Activated gamma-delta T cell treated with Interleukin-2 at 50 U/mL for 16 hours (primary cell): ENCODE results near the gene TEX19.

Experiments used
- DNase-seq: peaks from one replicate; pipeline ENCODE4 v3.0.0-alpha.2; 2020

TEX19 gene

GRCh38 chr17:82358465-82359350 is at the start of gene TEX19:
Gene TEX19, plus strand, starts transcription at chr17:82359247. Its CDS starts 2,904 bp downstream, at chr17:82362151.
- DNase-seq = no peak

DNA sequence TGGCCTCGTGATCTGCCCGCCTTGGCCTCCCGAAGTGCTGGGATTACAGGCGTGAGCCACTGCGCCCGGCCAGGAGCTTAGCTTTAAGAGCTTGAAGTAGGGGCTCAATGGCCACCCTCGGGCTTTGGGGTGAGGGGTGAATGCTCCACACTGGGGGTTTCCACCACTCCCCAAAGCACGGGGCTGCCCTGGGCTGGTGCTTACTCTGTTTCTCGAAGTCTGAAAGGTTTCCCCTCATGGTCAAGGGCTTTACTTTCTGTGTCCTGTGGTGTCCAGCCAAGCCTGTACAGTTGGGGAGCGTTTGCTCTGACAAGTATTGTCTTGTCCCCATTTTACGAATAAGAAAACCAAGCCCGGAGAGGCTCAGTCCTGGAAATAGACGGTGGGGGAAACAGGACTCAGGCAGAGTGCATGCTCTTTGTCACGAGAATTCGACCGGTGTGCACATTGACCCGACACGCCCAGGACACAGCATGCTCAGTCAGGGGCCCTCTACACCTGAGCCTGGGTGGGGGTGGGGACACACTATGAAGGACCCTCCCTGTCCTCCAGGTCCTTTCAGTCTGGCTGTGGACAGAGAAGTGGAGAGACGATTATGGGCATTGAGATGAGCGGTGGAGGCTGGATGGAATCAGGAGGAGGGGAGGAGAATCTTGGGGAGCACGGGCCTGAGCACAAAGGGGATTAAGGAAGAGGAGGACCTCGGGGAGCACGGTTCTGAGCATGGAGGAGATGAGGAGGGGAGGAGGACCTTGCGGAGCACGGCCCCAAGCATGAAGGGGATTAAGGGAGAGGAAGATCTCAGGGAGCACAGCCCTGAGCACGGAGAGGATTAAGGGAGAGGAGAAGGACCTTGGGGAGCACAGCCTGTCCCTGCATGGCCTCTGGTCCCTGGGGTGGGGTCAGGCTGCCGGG is 49.1 kb upstream of the TEX19 start:
- no peak for DNase-seq

DNA sequence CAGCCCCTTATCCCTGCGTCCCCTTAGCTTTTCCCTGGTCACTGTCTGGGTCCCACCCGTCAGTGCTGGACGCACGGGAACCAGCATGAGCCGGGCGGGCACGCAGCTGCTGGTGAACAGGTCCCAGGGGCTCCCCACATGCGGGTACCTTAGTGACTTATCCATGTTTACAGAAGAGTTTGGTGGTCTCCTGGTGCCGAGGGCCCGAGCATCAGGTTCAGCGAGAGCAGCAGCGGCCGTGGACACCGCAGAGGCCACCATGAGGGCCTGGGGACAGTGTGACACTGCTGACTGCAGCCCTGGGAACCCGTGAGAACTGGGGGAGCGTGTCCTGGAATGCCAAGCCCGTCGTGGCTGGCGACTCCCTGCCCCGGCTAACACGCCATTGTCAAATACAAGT is 48.2 kb upstream of the TEX19 start:
- DNase-seq = no peak

DNA sequence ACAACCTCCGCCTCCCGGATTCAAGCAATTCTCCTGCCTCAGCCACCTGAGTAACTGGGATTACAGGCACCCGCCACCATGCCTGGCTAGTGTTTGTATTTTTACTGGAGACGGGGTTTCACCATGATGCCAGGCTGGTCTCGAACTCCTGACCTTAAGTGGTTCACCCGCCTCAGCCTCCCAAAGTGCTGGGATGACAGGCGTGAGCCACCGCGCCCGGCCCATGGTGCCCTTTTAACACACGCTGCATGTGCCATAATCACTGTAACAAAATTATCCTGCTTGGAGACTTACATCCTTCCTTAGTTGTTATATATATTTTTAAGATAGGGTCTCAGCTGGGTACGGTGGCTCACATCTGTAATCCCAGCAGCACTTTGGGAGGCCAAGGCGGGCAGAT is 47.1 kb upstream of the TEX19 start:
- no peak for DNase-seq

GRCh38 chr17:82313195-82314011 is 45.6 kb upstream of the TEX19 start:
- DNase-seq = no peak

- no peak for DNase-seq
Measured at GRCh38 chr17:82314012-82314726, 44.9 kb upstream of the TEX19 start.

GRCh38 chr17:82314727-82315605 is 44.1 kb upstream of the TEX19 start:
- no peak for DNase-seq

DNA sequence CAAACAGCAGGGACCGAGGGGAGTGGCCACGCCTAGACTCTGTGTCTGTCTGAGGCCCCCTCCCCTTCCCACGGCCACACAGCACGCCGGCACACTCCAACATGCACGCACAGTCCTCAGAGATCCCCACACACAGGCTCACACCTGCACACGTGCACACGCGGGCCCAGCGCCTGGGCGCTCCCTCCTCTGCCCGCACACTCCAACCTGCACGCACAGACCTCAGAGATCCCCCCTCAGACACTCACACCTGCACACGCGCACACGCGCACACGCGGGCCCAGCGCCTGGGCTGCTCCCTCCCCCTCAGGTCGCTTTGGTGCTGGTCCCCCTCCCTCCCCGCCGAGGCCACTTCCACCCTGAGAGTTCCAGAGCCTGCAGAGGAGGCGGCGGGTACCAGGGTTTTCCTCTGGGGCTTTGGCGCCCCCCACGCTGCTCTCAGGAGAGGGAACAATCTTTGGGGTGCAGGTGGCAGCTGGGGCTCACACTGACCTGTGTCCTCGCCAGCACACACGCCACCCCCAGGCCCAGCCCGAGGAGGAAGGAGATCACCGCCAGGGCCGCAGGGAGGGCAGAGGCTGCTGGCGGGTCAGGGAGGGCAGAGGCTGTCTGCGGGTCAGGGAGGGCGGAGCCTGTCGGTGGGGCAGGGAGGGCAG is 43.2 kb upstream of the TEX19 start:
- DNase-seq = peak; percentile 59

- no peak for DNase-seq
Measured at GRCh38 chr17:82316651-82317393, 42.2 kb upstream of the TEX19 start.

DNA sequence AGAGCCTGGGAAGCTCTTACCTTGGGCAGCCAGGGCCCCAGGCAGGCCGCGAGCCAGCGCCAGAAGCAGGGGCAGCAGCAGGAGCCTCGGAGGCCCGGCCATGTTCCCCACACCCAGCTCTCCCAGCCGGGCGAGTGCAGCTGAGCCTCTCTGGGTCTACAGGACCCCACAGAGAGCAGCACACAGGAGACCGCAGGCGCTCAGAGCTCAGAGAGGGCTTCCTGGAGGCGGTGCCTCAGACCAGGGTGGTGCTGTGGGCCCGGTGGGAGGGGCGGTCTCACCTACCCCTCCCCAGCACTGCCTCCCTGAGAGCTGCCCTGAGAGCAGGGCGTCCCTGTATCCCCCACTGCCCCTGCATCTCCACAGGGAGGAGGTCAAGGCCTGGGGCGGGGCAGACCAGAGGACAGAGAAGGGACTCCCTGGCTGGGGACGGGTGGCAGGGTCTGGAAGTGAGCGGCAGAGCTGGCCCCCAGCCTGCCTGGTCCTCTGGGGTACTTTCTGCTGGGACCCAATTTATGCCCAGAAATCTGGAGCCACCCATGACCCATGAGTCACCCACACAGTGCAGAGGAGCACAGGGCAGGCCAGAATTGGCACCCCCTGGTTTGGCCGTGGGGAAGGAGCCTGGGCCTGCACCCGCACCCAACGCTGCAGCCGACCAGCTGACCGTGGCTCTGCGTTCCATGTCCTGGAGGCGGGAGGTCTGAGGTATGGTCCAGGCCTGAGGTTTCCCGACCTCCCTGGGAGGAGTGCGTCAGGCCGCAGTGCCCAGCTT is 41.5 kb upstream of the TEX19 start, which contains the start of gene CD7:
CD7 (minus strand) TSS at position 215 of the 775 bp plus-strand sequence; CDS start at position 102, 113 bp downstream.
- peak; percentile 75 for DNase-seq

GRCh38 chr17:82318169-82318498 is 40.9 kb upstream of the TEX19 start:
- DNase-seq = no peak

DNA sequence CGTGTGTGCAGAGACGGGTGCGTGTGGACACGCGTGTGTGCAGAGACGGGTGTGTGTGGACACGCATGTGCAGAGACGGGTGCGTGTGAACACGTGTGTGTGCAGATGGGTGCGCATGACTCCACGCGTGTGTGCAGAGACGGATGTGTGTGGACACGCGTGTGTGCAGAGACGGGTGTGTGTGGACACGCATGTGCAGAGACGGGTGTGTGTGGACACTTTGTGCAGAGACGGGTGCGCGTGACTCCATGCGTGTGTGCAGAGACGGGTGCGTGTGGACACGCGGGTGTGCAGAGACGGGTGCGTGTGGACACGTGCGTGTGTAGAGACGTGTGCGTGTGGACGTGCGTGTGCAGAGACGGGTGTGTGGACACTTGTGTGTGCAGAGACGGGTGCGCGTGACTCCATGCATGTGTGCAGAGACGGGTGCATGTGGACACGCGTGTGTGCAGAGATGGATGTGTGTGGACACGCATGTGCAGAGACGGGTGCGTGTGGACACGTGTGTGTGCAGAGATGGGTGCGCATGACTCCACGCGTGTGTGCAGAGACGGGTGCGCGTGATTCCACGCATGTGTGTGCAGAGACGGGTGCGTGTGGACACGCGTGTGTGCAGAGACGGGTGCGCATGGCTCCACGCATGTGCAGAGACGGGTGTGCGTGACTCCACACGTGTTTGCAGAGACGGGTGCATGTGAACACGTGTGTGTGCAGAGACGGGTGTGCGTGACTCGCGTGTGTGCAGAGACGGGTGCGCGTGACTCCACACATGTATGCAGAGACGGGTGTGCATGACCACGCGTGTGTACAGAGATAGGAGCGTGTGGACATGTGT is 40.1 kb upstream of the TEX19 start:
- no peak for DNase-seq

DNA sequence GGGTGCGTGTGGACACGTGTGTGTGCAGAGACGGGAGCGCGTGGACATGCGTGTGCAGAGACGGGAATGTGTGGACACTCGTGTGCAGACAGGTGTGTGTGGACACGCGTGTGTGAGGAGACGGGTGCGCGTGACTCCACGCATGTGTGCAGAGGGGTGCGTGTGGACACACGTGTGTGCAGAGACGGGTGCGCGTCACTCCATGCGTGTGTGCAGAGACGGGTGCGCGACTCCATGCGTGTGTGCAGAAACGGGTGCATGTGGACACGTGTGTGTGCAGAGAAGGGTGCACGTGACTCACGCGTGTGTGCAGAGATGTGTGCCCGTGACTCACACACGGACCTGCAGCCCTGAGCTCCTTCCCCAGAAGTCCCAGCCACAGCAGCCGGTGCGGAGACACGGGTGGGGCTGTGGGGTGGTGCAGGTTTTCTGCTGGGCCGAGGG is 39.4 kb upstream of the TEX19 start:
- no peak for DNase-seq

GRCh38 chr17:82320140-82320840 is 38.8 kb upstream of the TEX19 start:
- DNase-seq = no peak

- peak; percentile 59 for DNase-seq
Measured at GRCh38 chr17:82320956-82321927, 37.8 kb upstream of the TEX19 start.

- DNase-seq = no peak
Measured at GRCh38 chr17:82321947-82322466, 37.0 kb upstream of the TEX19 start.
